ENCODE results near the gene CDC42BPB.

Gene CDC42BPB

DNA sequence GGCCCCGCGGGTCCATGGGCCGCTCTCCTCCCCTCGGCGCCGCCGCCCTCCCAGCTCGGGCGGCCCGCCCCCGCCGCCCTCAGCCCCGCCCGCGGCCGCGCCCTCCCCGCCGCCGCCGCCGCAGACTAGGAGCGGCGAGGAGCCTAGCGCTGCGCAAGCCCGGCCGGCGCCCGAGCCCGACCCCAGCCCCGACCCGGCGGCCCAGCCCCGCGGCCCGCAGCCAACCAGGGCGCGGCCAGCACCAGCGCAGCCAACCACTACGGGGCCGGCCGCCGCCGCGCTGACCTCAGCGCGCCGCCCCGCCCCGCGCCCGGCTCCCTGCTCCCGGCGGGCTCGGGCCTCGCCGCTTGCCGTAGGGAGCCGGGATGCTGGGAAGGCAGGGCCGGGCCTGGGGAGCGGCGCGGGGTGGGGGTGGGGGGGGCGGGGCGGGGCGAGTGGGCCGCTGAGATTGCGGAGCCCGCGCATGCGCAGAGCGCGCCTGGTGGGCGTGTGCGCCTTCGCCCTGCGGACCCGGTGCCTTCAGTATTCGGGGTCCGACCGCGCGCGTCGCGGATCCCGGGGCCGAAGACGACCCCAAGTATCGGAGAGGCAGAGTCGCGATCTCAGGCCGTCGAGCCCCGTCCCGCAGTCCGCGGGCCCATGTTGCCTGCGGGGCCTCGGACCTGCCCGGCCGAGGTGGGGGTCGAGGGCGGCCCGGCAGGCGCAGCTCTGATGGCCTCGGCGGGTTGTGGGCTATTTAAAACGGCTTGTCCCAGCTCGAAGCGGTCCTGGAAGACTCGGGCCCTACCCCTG, at the start of gene CDC42BPB:
Gene CDC42BPB (minus strand): TSS at position 178 of the 792 bp plus-strand sequence. CDS start 376 bp downstream, outside the sequence.
- peak; percentile 87 for DNase-seq

- no peak for DNase-seq
These were observed 48.3 kb upstream of the CDC42BPB start for GRCh38 chr14:103105580-103106150.

GRCh38 chr14:103104654-103105452, 47.5 kb upstream of the CDC42BPB start:
- peak; percentile 92 for DNase-seq

- no peak for DNase-seq
These were observed 47.0 kb upstream of the CDC42BPB start for GRCh38 chr14:103104389-103104653.

DNA sequence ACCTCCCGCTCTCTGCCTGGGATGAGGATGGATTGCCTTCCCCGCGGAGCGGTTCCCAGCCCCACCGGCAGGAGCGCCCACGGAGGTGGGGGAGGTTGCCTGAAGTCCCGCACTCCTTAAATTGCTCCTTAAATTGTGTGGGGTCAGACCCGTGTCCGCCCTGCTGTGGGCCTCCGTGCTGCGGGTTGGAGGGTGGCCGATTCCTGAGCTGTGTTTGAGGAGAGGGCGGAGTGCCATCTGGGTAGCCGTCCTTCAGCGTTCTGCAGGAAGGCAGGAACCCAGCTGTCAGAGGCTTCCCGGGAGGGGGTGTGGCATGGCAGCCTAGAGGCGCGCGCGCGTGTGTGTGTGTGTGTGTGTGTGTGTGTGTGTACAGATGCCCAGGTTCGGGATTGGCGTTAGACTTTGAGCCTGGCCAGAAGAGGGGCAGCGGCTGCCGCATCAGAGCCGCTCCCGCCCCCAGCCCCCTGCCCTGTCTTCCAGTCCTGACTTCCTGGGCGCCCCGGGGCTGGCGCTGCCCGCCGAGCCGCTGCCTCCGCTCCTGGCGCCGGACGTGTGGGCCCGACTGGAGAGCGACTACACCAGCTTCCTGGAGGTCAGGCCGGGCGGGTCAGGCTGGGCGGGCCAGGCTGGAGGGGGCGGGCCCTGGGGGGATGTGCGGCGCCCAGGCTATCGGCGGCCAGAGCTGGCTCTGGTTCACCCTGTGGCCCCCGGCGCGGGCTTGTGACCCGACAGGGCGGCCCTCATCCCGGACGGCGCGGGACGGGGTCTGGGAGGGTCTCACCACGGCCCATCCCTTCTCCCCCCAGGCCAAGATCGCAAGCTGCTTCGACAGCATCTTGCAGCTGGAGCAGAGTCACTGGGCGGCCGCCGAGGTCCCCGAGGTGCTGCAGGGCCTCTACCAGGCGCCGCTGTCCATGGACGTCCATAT, 46.4 kb upstream of the CDC42BPB start:
- no peak for DNase-seq

DNA sequence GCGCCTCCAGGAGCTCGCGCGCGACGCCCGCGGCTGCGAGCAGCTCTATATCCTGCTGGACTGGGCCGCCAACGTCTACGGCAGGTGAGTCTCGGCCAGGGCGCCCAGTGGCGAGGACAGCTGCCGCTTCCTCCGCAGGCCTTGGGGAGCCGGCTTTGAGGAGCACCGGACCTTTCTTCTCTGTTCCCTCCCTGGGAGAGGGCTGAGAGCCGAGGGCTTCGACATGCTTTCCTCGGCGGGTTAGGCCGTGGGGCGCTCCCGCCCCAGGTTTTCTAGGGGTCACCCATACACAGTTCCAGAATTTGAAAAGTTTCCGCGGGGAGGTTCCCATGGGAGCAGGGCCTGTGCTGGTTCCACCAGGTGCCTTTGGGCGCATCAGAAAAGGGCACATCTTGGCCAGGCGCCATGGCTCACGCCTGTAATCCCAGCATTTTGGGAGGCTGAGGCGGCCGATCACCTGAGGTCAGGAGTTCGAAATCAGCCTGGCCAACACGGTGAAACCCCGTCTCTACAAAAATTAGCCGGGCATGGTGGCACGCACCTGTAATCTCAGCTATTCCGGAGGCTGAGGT, 45.4 kb upstream of the CDC42BPB start:
- no peak for DNase-seq

- DNase-seq, result no peak
These were observed 44.8 kb upstream of the CDC42BPB start for GRCh38 chr14:103101963-103102688.

- DNase-seq, result no peak
These were observed 44.1 kb upstream of the CDC42BPB start for GRCh38 chr14:103101257-103101962.

GRCh38 chr14:103100281-103101121, 43.2 kb upstream of the CDC42BPB start:
- DNase-seq, result no peak

- no peak for DNase-seq
These were observed 42.5 kb upstream of the CDC42BPB start for GRCh38 chr14:103099733-103100280.

- no peak for DNase-seq
These were observed 41.9 kb upstream of the CDC42BPB start for GRCh38 chr14:103099081-103099732.

- DNase-seq, result no peak
These were observed 40.9 kb upstream of the CDC42BPB start for GRCh38 chr14:103097994-103098957.

- DNase-seq, result no peak
These were observed 40.1 kb upstream of the CDC42BPB start for GRCh38 chr14:103097244-103097993.

GRCh38 chr14:103096387-103096786, 39.0 kb upstream of the CDC42BPB start:
- no peak for DNase-seq

DNA sequence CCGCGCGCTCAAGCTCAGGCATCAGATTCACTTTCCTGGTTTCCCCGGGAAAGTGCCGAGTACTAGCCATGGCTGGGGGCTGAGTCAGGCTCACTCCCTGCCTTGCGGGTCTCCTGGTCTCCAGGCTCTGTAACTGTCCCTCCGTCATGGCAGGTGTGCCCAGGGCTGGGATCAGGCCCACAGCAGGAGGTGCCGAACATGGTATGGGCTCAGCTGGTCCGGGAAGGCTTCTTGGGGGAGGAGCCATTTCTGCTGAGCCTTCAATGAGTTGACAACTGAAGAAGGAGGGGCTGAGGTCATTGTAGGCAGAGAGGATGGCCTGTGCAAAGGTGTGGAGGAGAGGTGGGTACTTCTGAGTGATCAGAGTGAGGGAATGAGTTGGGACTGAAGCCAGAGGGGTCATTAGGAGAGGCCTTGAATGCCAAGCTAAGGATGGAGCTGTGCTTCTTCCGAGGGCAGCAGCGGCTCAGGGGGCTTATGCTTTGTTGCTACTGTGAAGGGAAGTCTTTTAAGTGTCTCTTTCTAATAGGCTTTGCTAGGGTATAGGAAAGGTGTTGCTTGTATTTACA, 37.9 kb upstream of the CDC42BPB start:
- no peak for DNase-seq

DNA sequence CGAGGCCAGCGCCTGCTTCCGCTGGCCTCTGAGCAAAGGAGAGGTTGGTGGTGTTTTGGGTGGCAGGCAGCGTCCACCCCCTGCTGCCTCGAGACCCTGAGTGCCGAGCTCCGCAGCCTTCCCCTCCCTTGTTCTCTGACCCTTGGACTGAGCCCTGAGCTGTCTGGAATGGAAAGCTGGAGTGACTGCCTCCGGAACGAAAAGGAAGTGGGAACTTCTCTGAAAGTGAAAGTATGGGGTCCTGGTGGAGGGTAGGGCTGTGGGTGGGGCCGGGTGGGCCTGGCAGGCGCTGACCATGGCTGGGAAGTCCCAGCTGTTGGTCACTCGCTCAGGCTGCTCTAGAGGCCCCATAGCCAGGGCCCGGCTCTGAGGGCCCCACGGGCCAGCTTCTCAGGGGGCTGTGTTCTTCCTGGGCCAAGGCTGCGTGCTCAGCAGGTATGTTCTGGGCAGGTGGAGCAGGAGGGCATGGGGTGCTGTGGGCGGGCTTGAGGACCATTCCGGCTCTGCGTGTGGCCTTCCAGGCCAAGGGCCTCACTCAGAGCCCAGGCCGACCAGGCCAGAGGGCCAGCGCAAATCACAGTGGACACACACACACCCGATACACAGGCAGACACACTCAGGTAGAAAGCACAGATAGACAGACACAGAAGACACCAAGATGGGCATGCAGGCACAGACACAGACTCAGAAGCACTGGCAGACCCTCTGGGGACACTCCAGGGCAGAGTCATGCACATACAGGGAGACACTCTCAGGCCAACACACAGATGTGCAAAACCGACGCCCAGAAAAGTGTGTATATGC, 37.3 kb upstream of the CDC42BPB start, which contains the start of gene EXOC3L4:
Gene EXOC3L4 (plus strand): TSS at position 320 of the 804 bp plus-strand sequence. CDS start 5,495 bp downstream, outside the sequence.
- no peak for DNase-seq

Data from activated effector memory CD4-positive, alpha-beta T cell treated with anti-CD3 and anti-CD28 coated beads, Interleukin-2, amount 50 U/mL, for 16 hours (primary cell).